ENCODE measurements around the gene EN2.

EN2 gene

GRCh38 chr7:155471718-155472117 is 13.8 kb downstream of the EN2 start:
- H3K4me3 ChIP-seq (ENCODE audit: low read length), result no peak overlapping the region
- DNase-seq (ENCODE audit: low read depth, low spot score), result no peak

- no peak for DNase-seq (ENCODE audit: low read depth, low spot score)
These were observed 19.5 kb downstream of the EN2 start for GRCh38 chr7:155477476-155477875.

GRCh38 chr7:155481764-155482163 is 23.8 kb downstream of the EN2 start:
- no peak for DNase-seq (ENCODE audit: low read depth, low spot score)
- H3K4me3 ChIP-seq (ENCODE audit: low read length), result no peak overlapping the region

More at GRCh38 chr7:155477476-155477875, 19.5 kb downstream of the EN2 start:
- no peak overlapping the region for H3K4me3 ChIP-seq (ENCODE audit: low read length)

- no peak overlapping the region for H3K4me3 ChIP-seq (ENCODE audit: low read length)
- DNase-seq (ENCODE audit: low read depth, low spot score), result no peak
These were observed 24.7 kb downstream of the EN2 start for GRCh38 chr7:155482511-155483183.

DNA sequence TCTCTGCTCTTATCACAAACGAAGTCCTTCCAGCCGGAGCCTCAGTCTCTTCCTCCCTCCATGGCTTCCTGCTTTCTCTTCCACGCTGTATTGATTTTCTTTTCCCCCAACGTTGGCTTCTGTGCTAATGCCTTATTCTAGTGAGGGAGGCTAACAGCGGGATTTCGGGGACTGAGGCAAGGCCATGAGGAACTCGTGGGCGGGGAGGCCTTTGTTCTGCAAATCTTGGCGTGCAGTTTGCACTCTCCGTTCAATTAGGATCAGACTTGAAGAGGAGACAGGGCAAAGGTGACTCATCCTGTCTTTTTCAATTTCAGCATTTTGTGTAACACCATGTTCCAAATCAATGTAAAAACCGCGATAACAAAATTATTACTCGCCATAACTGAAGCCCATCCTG is 25.3 kb downstream of the EN2 start:
- no peak overlapping the region for H3K4me3 ChIP-seq (ENCODE audit: low read length)
- DNase-seq (ENCODE audit: low read depth, low spot score), result no peak

- no peak overlapping the region for H3K4me3 ChIP-seq (ENCODE audit: low read length)
- DNase-seq (ENCODE audit: low read depth, low spot score), result no peak
These were observed 26.0 kb downstream of the EN2 start for GRCh38 chr7:155483868-155484325.

DNA sequence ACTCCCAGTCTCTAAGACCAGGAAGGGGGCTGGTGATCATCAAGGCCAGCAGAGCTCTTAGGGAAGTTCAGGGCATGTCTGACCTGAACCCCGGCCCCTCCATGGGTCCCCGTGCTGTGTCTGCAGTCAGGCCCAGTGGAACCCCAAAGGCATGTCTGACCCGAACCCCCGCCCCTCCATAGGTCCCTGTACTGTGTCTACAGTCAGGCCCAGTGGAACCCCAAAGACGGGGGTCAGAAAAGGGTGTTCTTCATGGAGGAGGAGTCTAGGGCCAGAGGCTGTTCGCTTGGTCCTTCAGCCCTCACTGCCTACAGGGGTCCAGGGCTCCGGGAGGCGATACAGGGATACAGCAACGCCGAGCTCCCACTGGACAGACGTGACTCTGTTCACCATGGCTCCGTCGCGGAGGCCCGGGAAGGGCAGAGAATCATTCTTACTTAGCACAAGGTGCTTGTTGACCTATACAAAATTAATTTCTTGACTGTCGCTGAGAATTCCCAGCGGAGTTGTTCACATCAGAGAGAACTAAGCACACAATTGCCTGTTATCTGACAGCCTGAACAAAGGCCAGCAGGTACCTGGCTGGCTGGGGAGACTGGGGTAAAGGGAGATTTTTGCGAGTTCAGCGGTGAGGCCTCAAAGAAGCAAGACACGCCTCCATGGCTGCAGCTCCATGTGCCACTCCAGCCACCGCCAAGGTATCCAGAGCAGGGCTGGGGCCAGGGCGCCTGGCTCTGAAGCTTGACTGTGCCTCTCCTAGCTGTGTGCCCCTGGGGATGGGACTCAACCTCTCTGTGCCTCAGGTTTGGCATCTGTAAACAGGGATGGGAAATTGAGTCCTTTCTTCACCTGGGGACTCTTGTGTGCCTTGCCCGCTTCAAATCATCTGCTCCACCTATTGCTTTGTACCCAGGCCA is 26.8 kb downstream of the EN2 start:
- no peak overlapping the region for H3K4me3 ChIP-seq (ENCODE audit: low read length)
- DNase-seq (ENCODE audit: low read depth, low spot score), result no peak

GRCh38 chr7:155486783-155487508 is 29.0 kb downstream of the EN2 start:
- H3K4me3 ChIP-seq (ENCODE audit: low read length), result no peak overlapping the region
- DNase-seq (ENCODE audit: low read depth, low spot score), result no peak

DNA sequence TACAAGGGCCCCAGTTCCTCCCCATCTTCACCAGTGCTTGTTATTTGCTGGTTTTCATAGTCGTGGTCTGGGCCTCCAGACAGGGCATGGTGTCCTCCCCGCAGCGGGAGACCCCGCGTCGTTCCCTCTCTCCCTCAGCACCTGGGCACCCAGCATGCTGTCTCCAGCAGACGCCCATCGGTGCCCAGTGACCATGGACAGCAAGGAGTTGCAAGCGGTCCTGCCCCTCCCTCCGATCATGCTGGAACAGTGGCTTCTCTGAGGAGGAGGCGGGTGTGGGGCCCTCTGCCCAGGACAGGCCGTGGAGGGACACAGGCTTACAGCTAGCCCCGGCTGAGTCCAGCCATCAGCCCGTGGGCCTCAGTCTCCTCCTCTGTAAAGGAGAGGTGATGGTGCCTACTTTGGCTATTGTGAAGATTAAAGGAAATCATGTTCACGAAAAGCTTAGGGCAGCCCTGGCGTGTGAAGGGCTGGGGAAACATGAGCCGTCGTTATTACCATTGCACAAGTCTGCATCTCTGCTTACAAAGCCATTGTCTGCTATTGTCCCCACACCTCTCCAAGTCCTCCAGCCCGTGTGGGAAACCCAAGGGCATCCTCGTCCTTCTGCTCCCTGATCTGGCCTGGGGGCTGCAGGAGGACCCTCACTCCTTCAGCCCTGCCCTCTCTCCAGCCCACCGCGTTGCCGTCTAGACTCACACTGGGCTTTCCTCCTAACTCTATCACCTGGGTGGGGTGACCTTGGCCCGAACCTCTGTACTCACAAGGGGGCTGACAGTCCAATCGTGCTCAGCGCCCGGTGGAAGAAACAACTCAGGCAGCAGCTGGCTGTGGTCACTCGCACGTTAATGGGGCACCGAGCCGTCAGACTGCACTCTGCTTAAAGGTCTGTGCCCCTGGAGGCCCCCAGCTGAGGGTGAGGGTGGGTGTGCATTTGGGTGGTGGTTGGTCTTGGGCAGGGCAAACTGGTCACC is 29.9 kb downstream of the EN2 start:
- H3K4me3 ChIP-seq (ENCODE audit: low read length), result no peak overlapping the region
- DNase-seq (ENCODE audit: low read depth, low spot score), result no peak

GRCh38 chr7:155488483-155489127 is 30.7 kb downstream of the EN2 start:
- H3K4me3 ChIP-seq (ENCODE audit: low read length), result no peak overlapping the region
- DNase-seq (ENCODE audit: low read depth, low spot score), result no peak

DNA sequence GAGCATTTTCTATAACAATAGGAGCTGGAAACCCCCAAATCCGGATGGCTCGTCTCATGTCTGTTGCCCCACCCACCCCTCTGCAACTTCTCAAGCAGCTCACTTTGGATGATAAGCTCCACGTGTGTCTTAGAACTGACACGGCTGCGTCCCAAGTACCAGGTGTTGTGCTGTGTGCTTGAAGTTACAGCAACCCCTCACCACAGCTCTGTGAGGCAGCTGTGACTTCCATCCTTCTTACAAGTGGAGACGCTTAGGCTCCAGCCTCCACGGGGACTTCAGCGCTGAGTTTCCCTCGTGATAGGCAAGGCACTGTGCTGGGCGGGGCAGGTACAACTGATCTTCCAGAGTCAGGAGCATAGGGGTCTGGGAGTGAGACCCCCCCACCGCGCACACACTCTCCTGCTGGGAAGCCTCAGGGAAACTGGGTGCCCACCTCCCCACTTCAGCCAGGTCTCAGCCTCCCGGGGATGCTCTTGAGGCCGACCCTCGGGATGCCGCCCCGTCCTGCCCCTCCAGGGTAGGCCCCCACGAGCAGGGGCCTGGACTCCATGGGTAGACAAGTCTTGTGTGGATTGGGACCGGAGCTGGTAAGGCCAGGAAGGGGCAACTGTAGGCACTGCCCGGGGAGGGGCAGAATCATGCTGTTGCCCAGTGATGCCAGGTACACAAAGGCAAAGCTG is 31.4 kb downstream of the EN2 start:
- H3K4me3 ChIP-seq (ENCODE audit: low read length), result no peak overlapping the region
- DNase-seq (ENCODE audit: low read depth, low spot score), result peak; percentile 69

- DNase-seq (ENCODE audit: low read depth, low spot score), result no peak
- H3K4me3 ChIP-seq (ENCODE audit: low read length), result no peak overlapping the region
These were observed 32.1 kb downstream of the EN2 start for GRCh38 chr7:155489862-155490696.

GRCh38 chr7:155490697-155491628 is 33.0 kb downstream of the EN2 start:
- DNase-seq (ENCODE audit: low read depth, low spot score), result no peak
- H3K4me3 ChIP-seq (ENCODE audit: low read length), result no peak overlapping the region

DNA sequence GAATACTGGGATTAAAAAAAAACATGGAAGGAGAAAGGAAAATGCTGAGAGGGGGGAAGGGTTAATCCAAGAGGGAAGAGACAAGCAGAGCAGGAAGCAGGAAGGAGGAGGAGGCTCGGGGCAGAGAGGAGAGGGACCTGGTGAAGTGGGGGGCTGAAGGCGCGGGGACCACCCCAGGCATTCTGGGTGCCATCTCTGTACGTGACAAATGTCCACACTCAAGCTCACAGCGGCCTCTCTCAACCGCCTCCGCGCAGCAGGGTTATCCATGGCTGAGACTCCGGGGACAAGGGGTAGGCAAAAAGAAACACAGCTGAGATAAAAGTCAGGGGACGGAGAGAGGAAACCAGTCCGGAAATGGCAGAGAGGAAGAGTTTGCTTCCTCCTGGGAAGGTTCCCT is 33.9 kb downstream of the EN2 start:
- no peak overlapping the region for H3K4me3 ChIP-seq (ENCODE audit: low read length)
- DNase-seq (ENCODE audit: low read depth, low spot score), result no peak

DNA sequence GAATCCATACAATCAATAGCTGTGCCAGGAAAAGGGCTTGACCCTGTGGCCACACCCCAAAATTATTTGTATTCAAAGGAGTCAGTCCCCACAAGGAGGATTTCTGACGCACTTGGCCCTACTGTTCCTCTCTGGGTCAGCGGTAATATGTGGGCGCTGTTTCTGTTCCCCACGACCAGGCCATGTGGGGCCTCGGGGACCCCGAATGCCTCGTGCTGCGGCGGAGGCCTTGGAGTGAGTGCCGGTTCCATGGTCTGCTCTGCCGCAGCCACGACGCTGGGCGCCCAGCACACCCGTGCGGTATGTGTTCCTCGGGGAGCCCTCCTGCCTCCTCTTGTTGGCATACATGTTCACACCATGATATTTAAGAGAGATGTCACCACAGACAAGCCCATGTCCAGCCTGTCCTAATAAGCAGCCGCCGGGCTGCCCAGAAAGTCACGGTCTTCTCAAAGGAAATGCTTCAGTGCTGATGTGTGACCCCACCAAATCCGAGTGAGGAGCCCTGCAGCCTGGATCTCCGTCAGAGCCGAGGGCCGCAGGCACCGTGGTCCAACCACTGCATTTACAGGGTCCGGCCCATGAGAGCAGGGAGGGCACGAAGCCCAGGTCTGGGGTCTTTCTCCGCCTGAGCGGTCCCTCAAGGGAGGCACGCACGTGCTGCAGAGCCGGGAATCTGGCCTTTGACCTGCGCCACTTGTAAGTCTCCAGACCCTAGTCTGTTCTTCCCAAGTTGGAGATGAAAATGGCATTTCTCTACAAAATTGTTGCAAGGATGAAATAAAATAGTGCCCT is 36.0 kb downstream of the EN2 start:
- H3K4me3 ChIP-seq (ENCODE audit: low read length), result no peak overlapping the region
- DNase-seq (ENCODE audit: low read depth, low spot score), result no peak
